Daoy (cell line): ENCODE results near the gene CRYGS. TPM values are rescaled to one million over a fixed set of nuclear protein-coding genes. Genes with fewer than 3 reads are reported as not detected.
"Not testable (repeated sequence)": the region's sequence is repeated elsewhere in the genome, so short reads cannot be mapped to it uniquely, and the experiment has no call there.

Experiments used
- DNase-seq: peaks from one replicate; pipeline ENCODE4 v3.0.0-alpha.2; 2015; ENCODE audit warnings: low read depth
- total RNA-seq: library from RNA; depleted of rRNA; stranded (reverse); fragments of >200 nt; shearing (Covaris generic); gene quantifications from 2 replicates; pipeline ENCODE4 v1.2.3, GENCODE V29; 2014

CRYGS gene
- total RNA-seq, 1 experiment from 2014 or later, result 0.51 TPM

DNA sequence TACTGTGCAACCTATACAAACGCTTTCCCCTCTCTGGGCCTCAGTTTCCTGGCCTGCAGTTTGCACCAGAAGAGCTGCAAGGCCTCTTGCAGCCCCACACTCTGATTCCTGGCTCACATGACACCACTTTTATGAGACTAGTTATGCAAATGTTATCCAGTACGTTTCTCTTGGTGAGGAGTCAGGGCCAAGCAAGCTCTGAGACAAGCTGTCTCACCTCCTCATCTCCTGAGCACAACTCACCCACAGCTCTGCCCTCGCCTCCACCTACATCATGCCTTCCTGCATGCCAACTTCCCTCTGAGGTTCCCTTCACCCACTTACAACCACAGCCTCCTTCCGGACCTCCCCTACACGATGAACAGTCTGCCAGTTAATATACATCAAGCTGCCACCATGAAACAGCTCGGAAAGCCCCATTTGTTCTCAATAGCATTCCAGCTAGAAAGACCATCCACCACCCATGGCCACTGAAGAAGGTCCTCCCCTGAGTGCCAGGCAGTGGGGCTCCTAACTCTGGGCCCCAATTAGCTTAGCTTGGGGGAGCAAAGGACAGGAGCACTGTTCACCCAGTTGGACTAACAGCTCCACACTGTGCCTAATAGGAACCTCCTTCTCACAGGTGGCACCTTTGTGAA, 25.0 kb downstream of the CRYGS start:
- peak; percentile 17 for DNase-seq

DNA sequence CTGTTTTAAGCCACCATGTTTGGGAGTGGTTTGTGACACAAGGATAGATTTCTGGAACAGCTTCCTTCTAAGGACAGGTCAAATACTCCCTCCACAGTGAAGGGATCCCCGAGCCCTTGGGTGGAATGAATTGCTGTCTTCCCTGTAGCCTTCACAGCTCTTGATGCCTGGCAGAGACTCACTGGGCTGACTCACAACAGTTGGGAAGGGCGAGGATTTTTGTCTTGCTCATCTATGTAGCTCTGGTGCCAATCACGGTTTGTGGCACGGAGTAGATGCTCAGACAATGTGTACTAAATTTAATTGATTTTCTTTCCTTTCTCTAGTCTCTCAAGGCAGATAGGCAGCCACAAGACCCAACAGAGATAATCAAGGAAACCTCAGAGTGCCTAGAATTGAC, 27.0 kb downstream of the CRYGS start:
- DNase-seq, result no peak

- no peak for DNase-seq
These were observed 27.5 kb downstream of the CRYGS start for GRCh38 chr3:186516646-186517045.

DNA sequence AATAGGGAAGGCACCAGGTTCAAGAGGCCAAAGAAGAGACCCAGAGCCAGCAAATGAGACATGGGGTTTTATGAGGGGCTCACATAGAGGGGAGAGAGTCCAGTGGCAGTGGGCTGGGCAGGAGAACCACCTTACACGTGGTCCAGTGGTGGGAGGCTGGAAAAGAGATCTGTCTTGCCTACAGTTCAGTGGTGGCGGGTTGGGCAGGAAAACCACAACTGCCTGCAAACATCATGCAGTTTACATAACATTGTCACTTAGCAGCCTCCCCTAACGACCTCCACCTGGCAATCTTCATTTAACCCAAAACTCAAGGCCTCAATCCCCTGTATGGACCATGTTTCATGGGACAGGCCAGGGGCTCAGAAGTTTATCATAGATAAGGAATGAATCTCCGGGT, 29.1 kb downstream of the CRYGS start:
- DNase-seq, result no peak

GRCh38 chr3:186514296-186515002, 29.7 kb downstream of the CRYGS start:
- DNase-seq, result no peak

GRCh38 chr3:186513386-186513785, 30.8 kb downstream of the CRYGS start:
- DNase-seq, result no peak

- DNase-seq, result no peak
These were observed 31.4 kb downstream of the CRYGS start for GRCh38 chr3:186512570-186513302.

DNA sequence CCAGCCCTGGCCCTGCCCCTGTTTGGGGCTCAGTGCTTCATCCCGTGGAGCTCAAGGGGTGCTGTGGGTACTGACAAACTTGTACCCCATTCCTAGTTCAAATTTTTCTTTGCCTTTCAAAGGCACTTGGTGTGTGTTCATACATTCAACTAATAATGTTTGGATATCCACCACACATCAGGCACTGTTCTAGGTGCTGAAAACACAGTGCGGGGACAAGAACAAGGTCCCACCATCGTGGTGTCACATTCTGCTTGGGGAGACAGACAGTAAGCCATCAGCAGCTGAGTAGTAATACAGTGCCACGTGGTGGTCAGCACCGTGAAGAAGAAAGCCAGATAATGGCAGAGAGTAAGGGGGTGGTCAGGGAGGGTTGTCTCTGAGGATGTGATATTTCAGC, 32.5 kb downstream of the CRYGS start:
- no peak for DNase-seq

- DNase-seq, result no peak
These were observed 32.9 kb downstream of the CRYGS start for GRCh38 chr3:186511245-186511644.

DNA sequence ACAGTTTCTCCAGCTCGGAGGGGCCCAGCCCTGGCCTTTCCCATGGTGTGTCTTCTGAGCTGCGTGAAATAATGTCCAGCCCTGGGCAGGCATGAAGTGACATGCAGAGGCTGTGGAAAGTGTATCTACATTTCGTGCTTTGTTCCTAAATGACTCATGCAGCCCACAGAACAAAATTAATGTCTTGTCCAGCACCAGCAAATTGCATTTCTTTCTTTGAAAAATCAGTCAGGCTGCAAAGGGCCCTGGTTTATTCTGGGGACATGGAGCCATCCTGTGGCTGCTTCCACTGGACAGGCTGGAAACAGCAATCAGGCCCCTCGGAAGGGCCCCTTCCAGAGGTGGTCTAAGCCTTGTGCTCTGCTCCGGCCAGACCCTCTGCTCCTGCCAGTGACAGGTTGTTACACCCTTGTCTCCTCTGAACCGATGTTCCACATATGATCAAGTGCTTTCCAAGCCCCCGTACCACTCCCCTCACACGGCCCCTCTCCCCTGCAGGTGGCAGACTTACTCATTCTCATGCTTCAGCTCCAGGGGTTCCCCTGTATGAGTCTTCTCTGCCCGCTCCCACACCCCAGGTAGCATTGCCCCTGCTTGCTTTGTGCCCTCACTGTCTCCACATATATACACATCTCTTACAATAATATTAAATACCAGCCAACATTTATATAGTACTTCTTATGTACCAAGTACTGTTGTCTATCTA, 33.7 kb downstream of the CRYGS start:
- DNase-seq, result peak; percentile 17

DNA sequence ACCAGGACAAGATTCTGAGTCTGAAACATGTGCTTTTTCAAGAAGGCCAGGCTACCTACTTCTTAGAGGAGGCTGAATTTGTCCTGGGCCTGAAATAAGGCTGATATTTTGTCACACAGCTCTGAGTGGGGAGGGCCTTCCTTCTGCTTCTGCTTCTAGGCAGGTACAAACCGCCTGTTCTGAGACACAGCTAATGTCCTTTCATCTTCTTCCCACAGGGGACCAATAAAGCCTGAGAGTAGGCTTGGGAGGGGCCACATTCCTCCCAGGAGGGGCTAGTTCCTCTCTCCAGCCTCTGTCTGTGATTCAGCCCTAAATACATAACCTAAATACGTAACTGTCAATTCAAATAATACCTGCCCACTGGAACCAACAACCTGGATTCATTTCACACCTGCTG, 34.8 kb downstream of the CRYGS start:
- no peak for DNase-seq

GRCh38 chr3:186506857-186507256, 37.3 kb downstream of the CRYGS start:
- DNase-seq, result no peak

DNA sequence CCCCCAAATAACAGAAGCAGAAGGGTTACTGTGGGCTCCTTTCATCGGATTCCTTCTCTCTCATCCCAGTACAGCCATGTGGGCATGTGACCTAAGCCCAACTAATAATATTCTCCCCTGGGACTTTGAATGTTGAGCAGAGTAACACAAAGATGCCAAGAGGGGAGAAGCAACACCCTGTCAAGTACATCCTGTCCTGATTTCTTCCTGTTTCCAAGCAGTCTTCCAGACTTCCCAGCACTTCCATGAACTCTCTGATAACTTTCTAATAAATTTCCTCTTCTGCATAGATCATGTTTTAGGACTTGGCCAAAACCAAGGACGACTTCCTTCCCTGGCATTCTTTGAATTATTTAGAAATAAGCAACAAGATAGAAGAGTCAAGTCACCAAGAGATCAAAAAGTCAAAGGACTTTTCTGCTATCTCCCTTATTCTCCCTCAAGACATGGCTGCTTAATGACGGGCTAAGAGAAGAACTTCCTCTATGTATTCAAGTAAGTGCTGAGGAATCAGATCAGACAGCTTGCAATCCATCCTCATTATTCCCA, 37.9 kb downstream of the CRYGS start:
- no peak for DNase-seq

DNA sequence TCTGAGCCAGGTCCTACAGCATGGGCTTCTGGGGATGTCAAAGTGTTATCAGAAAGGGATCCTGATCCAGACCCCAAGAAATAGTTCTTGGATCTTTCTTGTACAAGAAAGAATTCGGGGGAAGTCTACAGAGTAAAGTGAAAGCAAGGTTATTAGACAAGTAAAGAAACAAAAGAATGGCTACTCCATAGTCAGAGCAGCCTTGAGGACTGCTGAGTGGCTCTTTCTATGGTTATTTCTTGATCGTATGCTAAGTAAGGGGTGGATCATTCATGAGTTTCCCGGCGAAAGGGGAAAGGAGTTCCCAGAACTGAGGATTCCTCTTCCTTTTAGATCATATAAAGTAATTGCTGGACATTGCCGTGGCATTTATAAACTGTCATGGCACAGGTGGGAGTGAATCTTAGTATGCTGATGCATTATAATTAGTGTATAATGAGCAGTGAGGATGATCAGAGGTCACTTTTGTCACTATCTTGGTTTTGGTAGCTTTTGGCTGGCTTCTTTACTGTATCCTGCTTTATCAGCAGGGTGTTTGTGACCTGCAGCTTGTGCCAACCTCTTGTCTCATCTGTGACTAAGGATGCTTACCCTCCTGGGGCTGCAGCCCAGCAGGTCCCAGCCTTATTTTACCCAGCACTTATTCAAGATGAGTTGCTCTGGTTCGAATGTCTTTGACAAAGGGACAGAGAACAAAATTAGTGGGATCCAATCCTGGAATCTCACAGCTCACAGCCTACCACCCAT, 41.0 kb downstream of the CRYGS start:
- no peak for DNase-seq

DNA sequence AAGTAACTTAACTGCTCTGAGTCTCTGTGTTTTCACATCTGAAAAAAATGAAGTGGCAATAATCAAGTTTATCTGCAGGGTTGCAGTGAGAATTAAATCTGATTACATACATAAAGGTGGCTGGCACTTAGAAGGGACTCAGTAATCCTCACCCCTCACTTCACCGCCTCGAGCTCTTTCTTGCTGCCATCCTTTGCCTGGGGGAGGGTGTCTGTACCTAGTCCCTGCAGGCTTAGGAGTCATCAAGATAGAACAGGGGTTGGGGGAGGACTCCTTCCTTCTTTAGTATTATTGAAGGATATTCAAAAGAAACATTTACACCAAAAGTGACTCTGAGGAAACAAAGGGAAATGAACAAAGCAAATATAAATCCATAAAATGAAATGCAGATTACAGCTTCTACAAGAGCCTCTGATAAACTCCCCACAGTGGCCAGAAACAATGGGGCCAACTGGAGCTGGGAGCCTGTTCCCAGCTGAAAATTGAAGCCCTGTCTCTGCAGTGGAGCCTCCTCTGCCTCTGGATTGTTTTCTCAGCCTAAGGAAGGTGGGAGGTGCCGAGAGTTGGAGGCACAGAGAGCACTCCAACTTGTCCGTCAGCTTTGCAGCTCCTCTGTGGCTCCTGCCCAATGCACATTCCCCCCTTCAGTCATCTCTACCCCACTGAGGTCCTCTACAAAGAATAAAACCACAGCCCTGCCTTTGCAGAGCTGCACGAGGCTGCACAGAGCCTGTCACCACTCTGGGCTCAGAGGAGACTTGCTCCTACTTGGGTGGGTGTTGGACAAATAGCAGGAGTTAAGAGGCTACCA, 41.8 kb downstream of the CRYGS start:
- DNase-seq, result no peak

- not testable (repeated sequence) for DNase-seq
These were observed 44.2 kb downstream of the CRYGS start for GRCh38 chr3:186499949-186500348.

GRCh38 chr3:186498022-186498421, 46.2 kb downstream of the CRYGS start:
- not testable (repeated sequence) for DNase-seq

DNA sequence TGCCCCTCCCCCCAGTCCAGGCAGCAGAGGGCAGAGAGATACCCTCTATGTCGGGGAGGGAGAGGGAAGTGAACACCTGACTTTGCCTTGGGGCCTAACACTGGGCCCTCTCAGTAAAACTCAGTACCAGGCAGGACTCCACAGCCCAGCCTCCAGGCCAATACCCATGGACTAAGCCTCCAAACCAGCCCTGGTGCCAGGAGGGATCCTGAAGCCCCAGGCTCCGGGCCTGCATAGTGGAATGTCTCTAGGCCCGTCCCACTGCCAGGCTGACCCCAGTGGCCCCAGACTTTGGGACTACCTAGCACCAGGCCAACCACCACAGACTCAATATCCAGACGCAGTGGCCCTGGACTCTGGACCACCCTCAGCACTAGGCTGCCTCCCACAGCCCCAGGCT, 46.6 kb downstream of the CRYGS start:
- DNase-seq, result no peak

DNA sequence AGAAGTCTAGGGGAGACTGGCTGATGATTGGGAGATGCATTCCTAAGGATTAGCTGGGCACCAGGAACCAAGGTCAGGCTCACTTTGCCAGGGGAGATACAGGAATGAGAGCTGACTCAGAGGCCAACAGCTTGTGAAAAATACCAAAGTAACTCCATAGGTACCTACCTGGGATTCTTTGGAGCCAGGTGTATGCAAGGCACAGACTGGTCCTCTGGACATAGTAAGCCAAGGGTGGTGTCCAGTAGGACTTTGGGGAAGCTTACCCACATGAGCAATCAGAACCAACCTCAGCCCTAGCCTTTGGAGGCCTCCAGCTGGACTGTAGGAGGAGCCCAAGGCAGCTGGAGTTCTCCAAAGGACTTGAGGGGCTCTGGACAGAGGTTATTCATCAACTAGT, 47.5 kb downstream of the CRYGS start:
- no peak for DNase-seq

GRCh38 chr3:186496016-186496415, 48.2 kb downstream of the CRYGS start:
- no peak for DNase-seq
